ENCODE data around the gene PIPOX.

The PIPOX gene

DNA sequence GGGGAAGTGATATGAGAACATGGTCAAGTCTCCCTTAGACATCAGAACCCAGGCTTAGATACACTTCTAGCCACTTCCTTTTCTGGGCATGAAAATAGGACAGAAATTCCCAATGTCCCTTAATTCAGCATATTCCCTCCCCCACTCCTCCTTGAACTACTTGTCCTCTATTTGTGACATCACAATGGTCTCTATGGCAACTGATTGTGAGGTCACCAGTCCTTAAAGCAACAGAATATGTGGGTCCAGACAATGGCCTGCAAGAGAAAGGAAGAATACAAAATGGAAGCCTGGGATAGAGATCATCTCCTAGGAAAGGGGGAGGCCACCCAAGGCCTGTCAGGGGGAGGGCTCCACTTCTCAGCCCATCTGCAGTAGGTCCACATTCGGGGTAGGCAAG, 30.4 kb upstream of the PIPOX start:
- Histone ChIP-seq H3K27me3 (ENCODE audit: insufficient read depth, low read depth) (peaks cover 60% of the 10 kb centered on the region; the same call in 1 of the 2 replicates), H3K4me3 (IDR thresholded peaks at IDR 0.05; ENCODE audit: insufficient read depth, low read depth, low read length) (no peak overlapping the region)

DNA sequence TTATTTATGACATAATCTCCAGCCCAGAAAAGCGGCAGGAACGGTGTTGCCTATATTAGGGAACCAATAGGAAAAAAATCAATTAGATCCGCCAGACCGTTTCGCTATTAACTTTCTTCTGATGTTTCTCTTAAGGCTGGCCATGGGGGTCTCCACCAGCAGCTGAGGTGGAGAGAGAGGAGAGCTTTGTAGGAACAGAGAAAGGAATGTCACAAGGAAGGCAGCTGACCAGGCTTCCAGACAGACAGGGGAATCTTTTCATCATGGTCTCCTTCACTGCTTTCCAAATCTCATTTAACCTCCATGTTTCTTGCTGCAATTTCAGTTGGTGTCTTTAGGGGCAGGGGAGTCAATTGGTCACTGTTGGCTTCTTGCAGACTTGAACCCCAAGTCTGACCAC, 28.2 kb upstream of the PIPOX start:
- no peaks in the 10 kb centered on the region for H3K4me1 ChIP-seq (ENCODE audit: low read depth, poor library complexity, severe bottlenecking)
- TF ChIP-seq, protein P1, sequence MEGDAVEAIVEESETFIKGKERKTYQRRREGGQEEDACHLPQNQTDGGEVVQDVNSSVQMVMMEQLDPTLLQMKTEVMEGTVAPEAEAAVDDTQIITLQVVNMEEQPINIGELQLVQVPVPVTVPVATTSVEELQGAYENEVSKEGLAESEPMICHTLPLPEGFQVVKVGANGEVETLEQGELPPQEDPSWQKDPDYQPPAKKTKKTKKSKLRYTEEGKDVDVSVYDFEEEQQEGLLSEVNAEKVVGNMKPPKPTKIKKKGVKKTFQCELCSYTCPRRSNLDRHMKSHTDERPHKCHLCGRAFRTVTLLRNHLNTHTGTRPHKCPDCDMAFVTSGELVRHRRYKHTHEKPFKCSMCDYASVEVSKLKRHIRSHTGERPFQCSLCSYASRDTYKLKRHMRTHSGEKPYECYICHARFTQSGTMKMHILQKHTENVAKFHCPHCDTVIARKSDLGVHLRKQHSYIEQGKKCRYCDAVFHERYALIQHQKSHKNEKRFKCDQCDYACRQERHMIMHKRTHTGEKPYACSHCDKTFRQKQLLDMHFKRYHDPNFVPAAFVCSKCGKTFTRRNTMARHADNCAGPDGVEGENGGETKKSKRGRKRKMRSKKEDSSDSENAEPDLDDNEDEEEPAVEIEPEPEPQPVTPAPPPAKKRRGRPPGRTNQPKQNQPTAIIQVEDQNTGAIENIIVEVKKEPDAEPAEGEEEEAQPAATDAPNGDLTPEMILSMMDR (conservative IDR thresholded peaks at IDR 0.05; ENCODE audit: low read depth, low read length) = no peak
- H2AFZ ChIP-seq (ENCODE audit: low read depth) = no peak overlapping the region
- H3K27ac ChIP-seq = no peak overlapping the region
- no peaks in the 10 kb centered on the region for H4K20me1 ChIP-seq (ENCODE audit: insufficient read depth)
- H3K27me3 ChIP-seq (ENCODE audit: insufficient read depth, low read depth) = peaks cover 63% of the 10 kb centered on the region; the same call in 1 of the 2 replicates
- H3K4me2 ChIP-seq = no peak overlapping the region
- no peaks in the 10 kb centered on the region for H3K79me2 ChIP-seq (ENCODE audit: insufficient read depth, low read depth)
- no peak overlapping the region for H3K9ac ChIP-seq
- no peaks in the 10 kb centered on the region for H3K36me3 ChIP-seq (ENCODE audit: insufficient read depth)
- no peak overlapping the region for H3K4me3 ChIP-seq (IDR thresholded peaks at IDR 0.05; ENCODE audit: insufficient read depth, low read depth, low read length)

More for the DNA sequence above, 30.4 kb upstream of the PIPOX start:
- Histone ChIP-seq H3K36me3 (ENCODE audit: insufficient read depth) (no peaks in the 10 kb centered on the region), H4K20me1 (ENCODE audit: insufficient read depth) (no peaks in the 10 kb centered on the region), H3K9ac (no peak overlapping the region), H3K27ac (no peak overlapping the region), H3K4me1 (ENCODE audit: low read depth, poor library complexity, severe bottlenecking) (no peaks in the 10 kb centered on the region), H3K79me2 (ENCODE audit: insufficient read depth, low read depth) (no peaks in the 10 kb centered on the region), H3K4me2 (no peak overlapping the region), H2AFZ (ENCODE audit: low read depth) (no peak overlapping the region)
- TF ChIP-seq, protein P1 (conservative IDR thresholded peaks at IDR 0.05; ENCODE audit: low read depth, low read length) = no peak

DNA sequence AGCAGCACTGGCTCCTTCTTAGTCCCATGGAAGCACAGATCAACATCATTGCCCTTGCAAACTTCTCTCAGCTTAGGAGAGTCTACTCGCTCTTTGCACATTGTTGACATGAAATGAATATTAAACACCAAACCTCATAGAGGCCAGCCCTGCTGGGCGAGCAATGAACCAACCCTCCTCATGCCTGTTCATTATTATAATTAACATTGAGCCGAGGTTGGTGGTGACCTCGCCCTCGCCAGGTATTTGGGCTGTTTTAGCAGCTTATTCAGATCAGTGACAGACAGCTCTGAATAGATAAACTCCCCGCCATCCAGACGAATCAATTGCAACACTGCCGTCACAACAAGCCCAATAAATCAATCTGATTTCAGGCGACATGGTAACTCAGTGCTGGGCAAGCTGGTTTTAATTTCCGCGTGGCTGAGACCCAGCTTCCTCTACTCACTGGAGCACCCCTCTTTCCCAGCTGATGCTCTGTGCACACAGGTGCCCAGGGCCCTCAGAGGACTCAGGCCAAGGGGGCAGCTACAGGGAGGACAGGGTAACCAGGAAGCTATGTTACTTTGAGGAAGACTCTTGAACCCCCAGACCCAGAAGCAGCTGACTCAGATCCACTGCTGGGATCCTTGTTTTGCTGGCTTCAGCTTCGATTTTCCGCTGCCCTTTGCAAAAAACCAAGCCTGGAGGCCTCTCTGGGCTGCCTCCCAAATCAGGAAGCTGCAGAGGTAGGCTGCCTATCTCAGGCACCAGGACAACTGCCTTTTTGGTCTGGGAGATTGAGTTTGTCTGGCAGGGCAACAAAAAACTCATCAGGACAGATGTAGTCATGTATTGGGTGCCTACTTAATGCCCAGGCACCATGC, 26.4 kb upstream of the PIPOX start:
- H3K4me2 ChIP-seq = no peak overlapping the region
- TF ChIP-seq, protein P1 (conservative IDR thresholded peaks at IDR 0.05; ENCODE audit: low read depth, low read length) = no peak
- no peaks in the 10 kb centered on the region for H3K36me3 ChIP-seq (ENCODE audit: insufficient read depth)
- H3K27me3 ChIP-seq (ENCODE audit: insufficient read depth, low read depth) = peaks cover 69% of the 10 kb centered on the region; the same call in 1 of the 2 replicates
- H2AFZ ChIP-seq (ENCODE audit: low read depth) = no peak overlapping the region
- no peaks in the 10 kb centered on the region for H3K79me2 ChIP-seq (ENCODE audit: insufficient read depth, low read depth)
- H3K27ac ChIP-seq = no peak overlapping the region
- no peak overlapping the region for H3K9ac ChIP-seq
- H3K4me1 ChIP-seq (ENCODE audit: low read depth, poor library complexity, severe bottlenecking) = no peaks in the 10 kb centered on the region
- H4K20me1 ChIP-seq (ENCODE audit: insufficient read depth) = no peaks in the 10 kb centered on the region
- H3K4me3 ChIP-seq (IDR thresholded peaks at IDR 0.05; ENCODE audit: insufficient read depth, low read depth, low read length) = no peak overlapping the region

DNA sequence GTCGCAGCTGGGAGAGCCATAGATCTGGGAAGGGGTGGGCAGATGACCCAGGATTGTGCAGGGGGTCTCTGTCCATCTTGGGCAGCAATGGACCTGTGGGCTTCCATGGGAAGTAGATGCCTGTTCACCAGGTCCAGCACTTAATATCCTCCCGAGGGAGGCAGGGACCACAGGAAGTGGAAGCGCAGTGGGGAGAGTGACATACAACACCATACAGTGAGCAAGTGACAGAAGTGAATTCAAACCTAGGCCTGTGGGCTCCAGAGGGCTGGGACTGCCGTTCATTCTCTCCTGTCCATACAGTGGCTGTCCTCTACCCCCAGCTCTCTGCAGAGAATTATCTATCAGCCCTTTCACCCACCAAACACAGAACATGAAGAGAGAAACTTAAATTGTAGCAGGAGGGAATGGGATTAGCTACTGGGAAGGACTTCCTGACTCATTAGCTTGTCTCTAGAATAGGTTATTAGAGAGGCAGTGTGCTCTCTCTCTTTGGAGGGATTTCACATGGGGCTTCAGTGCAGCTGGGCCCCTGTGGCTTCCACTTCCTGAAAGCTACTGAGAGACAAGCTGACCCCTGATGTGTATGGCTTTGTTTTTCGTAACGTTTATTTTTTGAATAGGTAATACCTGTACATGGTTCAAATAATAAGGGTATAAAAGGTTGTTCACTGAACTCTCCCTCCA, 24.0 kb upstream of the PIPOX start:
- Histone ChIP-seq H4K20me1 (ENCODE audit: insufficient read depth) (no peaks in the 10 kb centered on the region), H3K27ac (no peak overlapping the region), H3K36me3 (ENCODE audit: insufficient read depth) (no peaks in the 10 kb centered on the region), H3K79me2 (ENCODE audit: insufficient read depth, low read depth) (no peaks in the 10 kb centered on the region), H3K4me3 (IDR thresholded peaks at IDR 0.05; ENCODE audit: insufficient read depth, low read depth, low read length) (no peak overlapping the region), H2AFZ (ENCODE audit: low read depth) (no peak overlapping the region), H3K9ac (no peak overlapping the region), H3K4me2 (no peak overlapping the region), H3K4me1 (ENCODE audit: low read depth, poor library complexity, severe bottlenecking) (no peaks in the 10 kb centered on the region), H3K27me3 (ENCODE audit: insufficient read depth, low read depth) (peaks cover 86% of the 10 kb centered on the region)
- TF ChIP-seq, protein P1 (conservative IDR thresholded peaks at IDR 0.05; ENCODE audit: low read depth, low read length) = no peak
